Measurements from ENCODE around the gene MOB3B.
"Not testable (repeated sequence)": the region's sequence is repeated elsewhere in the genome, so short reads cannot be mapped to it uniquely, and the experiment has no call there.

The MOB3B gene

GRCh38 chr9:27470291-27470856 is 59.2 kb downstream of the MOB3B start:
- no peak for TF ChIP-seq CTCF (IDR thresholded peaks at IDR 0.05; ENCODE audit: low read depth, low read length)
- no peak overlapping the region for H3K4me3 ChIP-seq (ENCODE audit: low read depth, low read length)

GRCh38 chr9:27469550-27469949 is 60.1 kb downstream of the MOB3B start:
- H3K4me3 ChIP-seq (ENCODE audit: low read depth, low read length), result no peak overlapping the region
- TF ChIP-seq CTCF (IDR thresholded peaks at IDR 0.05; ENCODE audit: low read depth, low read length), result no peak

- H3K4me3 ChIP-seq (ENCODE audit: low read depth, low read length), result no peak overlapping the region
- no peak for TF ChIP-seq CTCF (IDR thresholded peaks at IDR 0.05; ENCODE audit: low read depth, low read length)
Observed at GRCh38 chr9:27468462-27469110, 61.0 kb downstream of the MOB3B start.

- no peak for TF ChIP-seq CTCF (IDR thresholded peaks at IDR 0.05; ENCODE audit: low read depth, low read length)
- no peak overlapping the region for H3K4me3 ChIP-seq (ENCODE audit: low read depth, low read length)
Observed at GRCh38 chr9:27468000-27468399, 61.6 kb downstream of the MOB3B start.

GRCh38 chr9:27467486-27467885 is 62.1 kb downstream of the MOB3B start:
- no peak for TF ChIP-seq CTCF (IDR thresholded peaks at IDR 0.05; ENCODE audit: low read depth, low read length)
- H3K4me3 ChIP-seq (ENCODE audit: low read depth, low read length), result no peak overlapping the region

GRCh38 chr9:27466516-27466915 is 63.1 kb downstream of the MOB3B start:
- not testable (repeated sequence) for H3K4me3 ChIP-seq (ENCODE audit: low read depth, low read length)

GRCh38 chr9:27464950-27465349 is 64.7 kb downstream of the MOB3B start:
- not testable (repeated sequence) for H3K4me3 ChIP-seq (ENCODE audit: low read depth, low read length)

- no peak for TF ChIP-seq CTCF (IDR thresholded peaks at IDR 0.05; ENCODE audit: low read depth, low read length)
Observed at GRCh38 chr9:27462846-27463245, 66.8 kb downstream of the MOB3B start.

More at GRCh38 chr9:27462846-27463245, 66.8 kb downstream of the MOB3B start:
- no peak overlapping the region for H3K4me3 ChIP-seq (ENCODE audit: low read depth, low read length)

Data from WI38 (cell line).